H1 (cell line): ENCODE measurements around the gene FAM120A. TPM values are rescaled to one million over a fixed set of nuclear protein-coding genes. Genes with fewer than 3 reads are reported as not detected.

Source experiments
- CTCF ChIA-PET: fragments of 300-600 bp; sonication (Branson Sonifier 250); formaldehyde crosslinking; loops from one replicate; lab custom pipeline; 2021; ENCODE audit not compliant: partially characterized antibody; lab: Charles Lee
- POLR2A ChIA-PET: fragments of 300-600 bp; sonication (Branson Sonifier 250); formaldehyde crosslinking; loops from one replicate; lab custom pipeline; 2021; ENCODE audit warnings: inconsistent platforms; ENCODE audit not compliant: partially characterized antibody; lab: Charles Lee
- DNase-seq, 2 experiments: peaks; one replicate each; pipeline versions ENCODE4 v3.0.0 to v3.0.0-alpha.2; 2010 to 2022; ENCODE audit warnings: low spot score in 2 of 2, low read depth in 1 of 2, mixed read lengths in 1 of 2
- FAIRE-seq: peaks from 2 replicates; lab custom pipeline; 2011; peaks lifted over from hg19 to GRCh38; lab: Jason Lieb, UNC
- H2AFZ ChIP-seq: 2 replicates; pipeline ENCODE4 v1.8.1; 2012; ENCODE audit warnings: low read length, inconsistent platforms
- H2AK5ac ChIP-seq: 2 replicates; pipeline ENCODE4 v1.6.1; 2013; ENCODE audit warnings: low read depth, low read length
- H2BK120ac ChIP-seq: replicated peaks from 2 replicates; pipeline ENCODE3; 2013; ENCODE audit warnings: low read depth, low read length, inconsistent platforms
- H2BK12ac ChIP-seq: 2 replicates; pipeline ENCODE4 v1.6.1; 2013; ENCODE audit warnings: low read depth, low read length
- H2BK15ac ChIP-seq: 2 replicates; pipeline ENCODE4 v1.6.1; 2013; ENCODE audit warnings: low read length
- H2BK20ac ChIP-seq: 2 replicates; pipeline ENCODE4 v1.6.1; 2013; ENCODE audit warnings: low read length
- H2BK5ac ChIP-seq: 2 replicates; pipeline ENCODE4 v1.6.1; 2013; ENCODE audit warnings: low read depth, low read length
- H3K14ac ChIP-seq: 2 replicates; pipeline ENCODE4 v1.6.1; 2013; ENCODE audit warnings: inconsistent platforms; ENCODE audit not compliant: insufficient read length
- H3K18ac ChIP-seq: 2 replicates; pipeline ENCODE4 v1.6.1; 2013; ENCODE audit warnings: low read length; ENCODE audit errors: extremely low read depth
- H3K23ac ChIP-seq: 2 replicates; pipeline ENCODE4 v1.6.1; 2013; ENCODE audit warnings: inconsistent platforms; ENCODE audit not compliant: insufficient read length
- H3K23me2 ChIP-seq: 2 replicates; pipeline ENCODE4 v1.6.1; 2013; ENCODE audit warnings: low read depth, low read length
- H3K27ac ChIP-seq: 2 replicates; pipeline ENCODE4 v1.6.1; 2011; ENCODE audit warnings: low read depth, low read length, inconsistent platforms
- H3K27me3 ChIP-seq, 4 experiments: replicated peaks in 1 of 4; 1 replicate in 1 of 4; 2 replicates in 3 of 4; pipeline versions ENCODE4 v1.6.1 to v1.8.1; 2011 to 2013; ENCODE audit warnings: low read length in 3 of 4, mild to moderate bottlenecking in 3 of 4, inconsistent platforms in 2 of 4, mixed read lengths in 2 of 4, moderate library complexity in 1 of 4; ENCODE audit not compliant: control insufficient read depth in 3 of 4, insufficient read depth in 3 of 4; ENCODE audit errors: extremely low read depth in 1 of 4
- H3K36me3 ChIP-seq, 4 experiments: 2 replicates each; pipeline versions ENCODE4 v1.6.1 to v1.8.1; 2011 to 2013; ENCODE audit warnings: mild to moderate bottlenecking in 4 of 4, low read length in 3 of 4, moderate library complexity in 2 of 4, control low read depth in 1 of 4, inconsistent platforms in 1 of 4; ENCODE audit not compliant: insufficient read depth in 4 of 4, control insufficient read depth in 2 of 4
- H3K4ac ChIP-seq: replicated peaks from 2 replicates; pipeline ENCODE3; 2013; ENCODE audit warnings: low read length, low read depth, mixed read lengths, inconsistent platforms; ENCODE audit not compliant: insufficient read length
- H3K4me1 ChIP-seq, 4 experiments: replicated peaks in 1 of 4; 1 replicate in 1 of 4; 2 replicates in 3 of 4; pipeline versions ENCODE4 v1.6.1 to v1.8.1; 2011 to 2013; ENCODE audit warnings: low read length in 3 of 4, inconsistent platforms in 2 of 4, mixed read lengths in 1 of 4; ENCODE audit not compliant: insufficient read depth in 4 of 4, control insufficient read depth in 3 of 4
- H3K4me2 ChIP-seq, 2 experiments: 2 replicates each; pipeline versions ENCODE4 v1.6.1 to v1.8.1; 2011 to 2013; ENCODE audit warnings: low read depth in 2 of 2, low read length in 2 of 2, control low read depth in 1 of 2, inconsistent platforms in 1 of 2, mild to moderate bottlenecking in 1 of 2; ENCODE audit not compliant: insufficient read depth in 1 of 2
- H3K4me3 ChIP-seq, 4 experiments: fragments of 200-600, 300-600 bp in 1 of 4; sonication (generic), shearing (Covaris generic), sonication (Bioruptor Twin) in 1 of 4; 2 replicates each; pipeline versions ENCODE4 v1.5.1 to v1.8.1; 2011 to 2016; ENCODE audit warnings: low read length in 4 of 4, low read depth in 3 of 4, control low read depth in 2 of 4, inconsistent platforms in 2 of 4, mild to moderate bottlenecking in 2 of 4, mixed read lengths in 1 of 4, moderate library complexity in 1 of 4; ENCODE audit not compliant: insufficient read depth in 2 of 4; ENCODE audit errors: extremely low read depth in 1 of 4
- H3K56ac ChIP-seq: replicated peaks from 2 replicates; pipeline ENCODE3; 2013; ENCODE audit warnings: low read depth, mild to moderate bottlenecking, mixed read lengths, low read length, inconsistent platforms; ENCODE audit not compliant: insufficient read length
- H3K79me1 ChIP-seq: 2 replicates; pipeline ENCODE4 v1.6.1; 2013; ENCODE audit warnings: low read depth, low read length, control low read depth
- H3K79me2 ChIP-seq, 2 experiments: 2 replicates each; pipeline versions ENCODE4 v1.6.1 to v1.8.1; 2012 to 2013; ENCODE audit warnings: low read length in 2 of 2, mild to moderate bottlenecking in 2 of 2, inconsistent platforms in 1 of 2; ENCODE audit not compliant: insufficient read depth in 2 of 2, control insufficient read depth in 1 of 2
- H3K9ac ChIP-seq, 4 experiments: replicated peaks in 1 of 4; 1 replicate in 1 of 4; 2 replicates in 3 of 4; pipeline versions ENCODE4 v1.6.1 to v1.8.1; 2011 to 2013; ENCODE audit warnings: low read depth in 3 of 4, low read length in 3 of 4, control low read depth in 2 of 4, mild to moderate bottlenecking in 2 of 4, moderate library complexity in 2 of 4, inconsistent platforms in 1 of 4; ENCODE audit errors: extremely low read depth in 1 of 4
- H3K9me3 ChIP-seq, 2 experiments: 2 replicates each; pipeline versions ENCODE4 v1.6.1 to v1.8.1; 2012 to 2013; ENCODE audit warnings: mild to moderate bottlenecking in 2 of 2, moderate library complexity in 2 of 2, control low read depth in 1 of 2, inconsistent platforms in 1 of 2, low read depth in 1 of 2, low read length in 1 of 2, mixed read lengths in 1 of 2; ENCODE audit not compliant: insufficient read depth in 2 of 2
- H4K20me1 ChIP-seq, 2 experiments: replicated peaks in 1 of 2; 2 replicates each; pipeline versions ENCODE3 to v1.8.1; 2011 to 2013; ENCODE audit warnings: inconsistent platforms in 2 of 2, low read length in 2 of 2, mild to moderate bottlenecking in 1 of 2; ENCODE audit not compliant: insufficient read depth in 2 of 2, control insufficient read depth in 1 of 2
- H4K5ac ChIP-seq: 2 replicates; pipeline ENCODE4 v1.6.1; 2013; ENCODE audit warnings: low read length, low read depth, mixed read lengths, inconsistent platforms; ENCODE audit not compliant: insufficient read length
- H4K8ac ChIP-seq: 2 replicates; pipeline ENCODE4 v1.8.0; 2013; ENCODE audit warnings: mild to moderate bottlenecking, moderate library complexity, low read length, inconsistent platforms; ENCODE audit not compliant: insufficient read depth; ENCODE audit errors: extremely low read depth
- H4K91ac ChIP-seq: replicated peaks from 2 replicates; pipeline ENCODE3; 2013; ENCODE audit warnings: low read length, mixed read lengths, inconsistent platforms; ENCODE audit not compliant: insufficient read length
- BACH1 ChIP-seq: IDR thresholded peaks from 2 replicates; pipeline ENCODE4 v1.6.1; 2012; ENCODE audit warnings: low read length, improper control_type of control experiment
- GABPA ChIP-seq: IDR thresholded peaks from 2 replicates; pipeline ENCODE4 v1.6.1; 2011; ENCODE audit warnings: mild to moderate bottlenecking, low read length, moderate library complexity, borderline replicate concordance; ENCODE audit not compliant: insufficient read depth
- HDAC6 ChIP-seq: IDR thresholded peaks from one replicate; pipeline ENCODE4 v1.7.1; 2012; ENCODE audit warnings: low read depth, mild to moderate bottlenecking, inconsistent platforms, low read length, moderate library complexity
- MAX ChIP-seq: IDR thresholded peaks from 2 replicates; pipeline ENCODE4 v1.6.1; 2012; ENCODE audit warnings: inconsistent platforms
- POLR2A ChIP-seq, 2 experiments: IDR thresholded peaks; 1 replicate in 1 of 2; 2 replicates in 1 of 2; pipeline ENCODE4 v1.6.1; 2011; ENCODE audit warnings: low read depth in 2 of 2, low read length in 2 of 2, mild to moderate bottlenecking in 2 of 2; ENCODE audit errors: control extremely low read depth in 1 of 2
- RBBP5 ChIP-seq: IDR thresholded peaks from 2 replicates; pipeline ENCODE4 v1.7.1; 2012; ENCODE audit warnings: low read depth, mild to moderate bottlenecking, inconsistent platforms, low read length, moderate library complexity, borderline replicate concordance
- TAF1 ChIP-seq: IDR thresholded peaks from 2 replicates; pipeline ENCODE4 v1.6.1; 2011; ENCODE audit warnings: mild to moderate bottlenecking, low read depth, low read length
- YY1 ChIP-seq: IDR thresholded peaks from 2 replicates; pipeline ENCODE4 v1.6.1; 2011; ENCODE audit warnings: low read depth, mild to moderate bottlenecking, low read length
- WGBS, 2 experiments: shearing (Covaris generic) in 1 of 2; methylation state at CpG; one replicate each; pipeline versions ENCODE4 v1.1.6 to v1.1.7; 2013 to 2015; ENCODE audit warnings: low lambda C conversion rate in 2 of 2, mixed read lengths in 2 of 2, inconsistent platforms in 1 of 2, low coverage in 1 of 2, missing lambda C conversion rate in 1 of 2; ENCODE audit not compliant: insufficient replicate concordance in 2 of 2, insufficient coverage in 1 of 2, insufficient read length in 1 of 2; ENCODE audit errors: extremely low coverage in 1 of 2, missing lambda C conversion rate in 1 of 2; 5-methylcytosine and 5-hydroxymethylcytosine counted together
- polyA plus RNA-seq, 7 experiments: library from polyadenylated mRNA; depleted of rRNA in 3 of 7; stranded (reverse) in 5 of 7; unstranded in 2 of 7; fragments of >200 nt in 5 of 7; fragments of 200-250 nt in 2 of 7; gene quantifications; 1 replicate in 5 of 7; 2 replicates in 1 of 7; 4 replicates in 1 of 7; pipeline versions ENCODE4 v1.2.1 to v1.2.3, GENCODE V29; 2011 to 2013; ENCODE audit warnings: missing spikeins in 2 of 7, mixed read lengths in 2 of 7
- total RNA-seq: library from RNA; stranded (reverse); fragmentation: NEBNext Ultra II Directional; extraction: Animal tissue kit (Norgen Biotek cat#: 25700); gene quantifications from 2 replicates; pipeline ENCODE4 v1.2.1, GENCODE V29; 2021

FAM120A gene
- total and polyA plus RNA-seq, 2 of the 8 experiments (the other 6 are each of a cell fraction or from before 2014, with no cell fraction given) = 24.9 to 54.7 TPM

GRCh38 chr9:93461821-93462220 lies 10.3 kb downstream of the FAM120A start:
- no peak overlapping the region for H2BK120ac ChIP-seq
- peaks cover 8% of the 10 kb centered on the region for H3K79me1 ChIP-seq
- DNase-seq (no peak), FAIRE-seq (no peak)
- H2BK12ac ChIP-seq = no peak overlapping the region
- H2BK5ac ChIP-seq = no peak overlapping the region
- H3K27ac ChIP-seq = no peak overlapping the region
- peaks cover 5 to 18% (median 13%) of the 10 kb centered on the region in 4 experiments; a peak in 6 of 7 replicates for H3K4me1 ChIP-seq
- H3K79me2 ChIP-seq = peaks cover 21 to 100% of the 10 kb centered on the region in 2 experiments
- H3K56ac ChIP-seq = no peak overlapping the region
- no peak overlapping the region for H2BK20ac ChIP-seq
- no peak overlapping the region for H3K9ac ChIP-seq
- H3K27me3 ChIP-seq = no peaks in the 10 kb centered on the region
- H3K14ac ChIP-seq = no peak overlapping the region
- H2AK5ac ChIP-seq = no peak overlapping the region
- no peak overlapping the region for H4K8ac ChIP-seq
- H3K4ac ChIP-seq = no peak overlapping the region
- no peaks in the 10 kb centered on the region for H3K36me3 ChIP-seq
- 84% methylated on average over 2 of the region's 2 CpGs; no CpG with 5 or more reads in 1 of the 2 experiments for WGBS, 2 experiments
- H3K4me3 ChIP-seq = no peak overlapping the region
- no peak overlapping the region for H2BK15ac ChIP-seq
- H3K9me3 ChIP-seq = no peaks in the 10 kb centered on the region
- H3K4me2 ChIP-seq = no peak overlapping the region
- no peak overlapping the region for H4K5ac ChIP-seq
- peaks cover 6 to 15% of the 10 kb centered on the region in 2 experiments for H4K20me1 ChIP-seq
- no peak overlapping the region for H2AFZ ChIP-seq
- H3K23me2 ChIP-seq = no peaks in the 10 kb centered on the region
- POLR2A ChIA-PET = interaction anchor here (0.9 kb wide), 1 partner anchor 11 kb away, joined by 3 read pairs; the partner anchor contains the start of gene FAM120A
- no peak overlapping the region for H3K23ac ChIP-seq
- no peak overlapping the region for H3K18ac ChIP-seq
- CTCF ChIA-PET = no interaction called here
- H4K91ac ChIP-seq = no peak overlapping the region
- TF ChIP-seq YY1 (no peak), BACH1 (no peak), GABPA (no peak), POLR2A (IDR thresholded peaks at IDR 0.05; ENCODE audit: control extremely low read depth in 1 of 2, low read depth in 2 of 2, low read length in 2 of 2) (no peak), HDAC6 (no peak), TAF1 (no peak), MAX (no peak), RBBP5 (no peak)
